Trophoblast cell (in vitro differentiated cells and primary cell): ENCODE data around the gene C2orf74.
"Not testable (repeated sequence)": the region's sequence is repeated elsewhere in the genome, so short reads cannot be mapped to it uniquely, and the experiment has no call there.

Experiments used
- DNase-seq, 2 donors: peaks; one replicate each; pipeline ENCODE4 v3.0.0-alpha.2; 2016
- H2AFZ ChIP-seq: 2 replicates; pipeline ENCODE4 v1.6.1; 2013; ENCODE audit warnings: low read length, moderate library complexity, mild to moderate bottlenecking; ENCODE audit not compliant: insufficient read depth, poor library complexity
- H2AK5ac ChIP-seq: 2 replicates; pipeline ENCODE4 v1.6.1; 2013; ENCODE audit warnings: mild to moderate bottlenecking, low read length
- H2BK120ac ChIP-seq: 2 replicates; pipeline ENCODE4 v1.6.1; 2013; ENCODE audit warnings: low read length, mild to moderate bottlenecking, moderate library complexity; ENCODE audit not compliant: insufficient read depth, poor library complexity
- H2BK12ac ChIP-seq: 2 replicates; pipeline ENCODE4 v1.6.1; 2013; ENCODE audit warnings: mild to moderate bottlenecking, low read length, moderate library complexity
- H2BK5ac ChIP-seq: 2 replicates; pipeline ENCODE4 v1.6.1; 2013; ENCODE audit warnings: low read length, low read depth, moderate library complexity, mild to moderate bottlenecking; ENCODE audit not compliant: poor library complexity
- H3K14ac ChIP-seq: 2 replicates; pipeline ENCODE4 v1.6.1; 2013; ENCODE audit warnings: mild to moderate bottlenecking, low read length
- H3K18ac ChIP-seq: 2 replicates; pipeline ENCODE4 v1.6.1; 2013; ENCODE audit warnings: mild to moderate bottlenecking, low read length
- H3K23ac ChIP-seq: 2 replicates; pipeline ENCODE4 v1.6.1; 2013; ENCODE audit warnings: low read length
- H3K27ac ChIP-seq: 2 replicates; pipeline ENCODE4 v1.5.1; 2013; ENCODE audit warnings: low read depth, mild to moderate bottlenecking, inconsistent platforms, low read length, moderate library complexity
- H3K27me3 ChIP-seq: 2 replicates; pipeline ENCODE4 v1.6.1; 2013; ENCODE audit warnings: inconsistent platforms, mild to moderate bottlenecking, low read length, moderate library complexity; ENCODE audit not compliant: insufficient read depth
- H3K36me3 ChIP-seq, 2 experiments: 1 replicate in 1 of 2; 2 replicates in 1 of 2; pipeline ENCODE4 v1.6.1; 2013; ENCODE audit warnings: low read length in 2 of 2, mild to moderate bottlenecking in 2 of 2, moderate library complexity in 1 of 2; ENCODE audit not compliant: insufficient read depth in 2 of 2, control insufficient read depth in 1 of 2
- H3K4ac ChIP-seq: 2 replicates; pipeline ENCODE4 v1.6.1; 2013; ENCODE audit warnings: low read depth, mild to moderate bottlenecking, low read length, moderate library complexity
- H3K4me1 ChIP-seq, 2 experiments: 1 replicate in 1 of 2; 2 replicates in 1 of 2; pipeline ENCODE4 v1.6.1; 2013; ENCODE audit warnings: low read length in 2 of 2, mild to moderate bottlenecking in 2 of 2, moderate library complexity in 1 of 2; ENCODE audit not compliant: insufficient read depth in 2 of 2, control insufficient read depth in 1 of 2
- H3K4me2 ChIP-seq: 2 replicates; pipeline ENCODE4 v1.6.1; 2013; ENCODE audit warnings: inconsistent platforms, mild to moderate bottlenecking, low read length, moderate library complexity
- H3K4me3 ChIP-seq: 2 replicates; pipeline ENCODE4 v1.5.1; 2013; ENCODE audit warnings: mild to moderate bottlenecking, low read depth, low read length, inconsistent platforms
- H3K79me1 ChIP-seq: one replicate; pipeline ENCODE4 v1.6.1; 2013; ENCODE audit warnings: low read length
- H3K79me2 ChIP-seq: 2 replicates; pipeline ENCODE4 v1.6.1; 2013; ENCODE audit warnings: low read length, mild to moderate bottlenecking; ENCODE audit not compliant: control insufficient read depth, insufficient read depth, poor library complexity
- H3K9ac ChIP-seq: 2 replicates; pipeline ENCODE4 v1.6.1; 2013; ENCODE audit warnings: mild to moderate bottlenecking, low read length
- H3K9me3 ChIP-seq: 2 replicates; pipeline ENCODE4 v1.6.1; 2013; ENCODE audit warnings: low read depth, mild to moderate bottlenecking, control low read depth, inconsistent platforms, low read length; ENCODE audit not compliant: insufficient read depth
- H4K12ac ChIP-seq: 2 replicates; pipeline ENCODE4 v1.6.1; 2013; ENCODE audit warnings: low read depth, mild to moderate bottlenecking, low read length, moderate library complexity
- H4K8ac ChIP-seq: 2 replicates; pipeline ENCODE4 v1.6.1; 2013; ENCODE audit warnings: low read depth, mild to moderate bottlenecking, low read length, moderate library complexity
- H4K91ac ChIP-seq: one replicate; pipeline ENCODE4 v1.6.1; 2013; ENCODE audit warnings: low read depth, mild to moderate bottlenecking, low read length, moderate library complexity
- WGBS: extraction: QIAGEN DNeasy Blood & Tissue Kit; methylation state at CpG from one replicate; pipeline ENCODE4 v1.1.7; 2013; ENCODE audit warnings: missing lambda C conversion rate; ENCODE audit not compliant: insufficient read length, insufficient coverage; ENCODE audit errors: extremely low coverage; 5-methylcytosine and 5-hydroxymethylcytosine counted together

C2orf74 gene

GRCh38 chr2:61187085-61187484, 25.1 kb downstream of the C2orf74 start:
- no peaks in the 10 kb centered on the region for H3K79me2 ChIP-seq
- no peak overlapping the region for H3K27ac ChIP-seq
- H3K36me3 ChIP-seq = peaks cover 12 to 47% of the 10 kb centered on the region in 2 experiments
- no peak overlapping the region for H3K4ac ChIP-seq
- H3K9ac ChIP-seq = no peak overlapping the region
- no peaks in the 10 kb centered on the region for H3K4me1 ChIP-seq
- no peak overlapping the region for H2AFZ ChIP-seq
- H2BK120ac ChIP-seq = no peak overlapping the region
- H4K8ac ChIP-seq = no peak overlapping the region
- no peaks in the 10 kb centered on the region for H3K79me1 ChIP-seq
- H3K14ac ChIP-seq = no peak overlapping the region
- no peak overlapping the region for H2BK5ac ChIP-seq
- no CpG with 5 or more reads among the region's 4 CpGs for WGBS
- H3K18ac ChIP-seq = no peak overlapping the region
- DNase-seq = no peak
- H2AK5ac ChIP-seq = no peak overlapping the region
- no peak overlapping the region for H2BK12ac ChIP-seq
- H3K4me3 ChIP-seq = no peak overlapping the region
- H3K27me3 ChIP-seq = no peaks in the 10 kb centered on the region
- H3K9me3 ChIP-seq = no peaks in the 10 kb centered on the region
- no peak overlapping the region for H3K4me2 ChIP-seq
- no peak overlapping the region for H4K12ac ChIP-seq
- no peak overlapping the region for H4K91ac ChIP-seq
- H3K23ac ChIP-seq = no peak overlapping the region

GRCh38 chr2:61193670-61194561, 31.9 kb downstream of the C2orf74 start:
- H2AK5ac ChIP-seq = no peak overlapping the region

GRCh38 chr2:61194646-61195045, 32.7 kb downstream of the C2orf74 start:
- WGBS = no CpG with 5 or more reads among the region's 15 CpGs
- H3K79me1 ChIP-seq = not testable (repeated sequence)

More at GRCh38 chr2:61193670-61194561, 31.9 kb downstream of the C2orf74 start:
- no peak overlapping the region for H2AFZ ChIP-seq
- H3K27me3 ChIP-seq = no peaks in the 10 kb centered on the region
- no peak overlapping the region for H4K8ac ChIP-seq
- H4K91ac ChIP-seq = no peak overlapping the region
- no peak overlapping the region for H3K4me3 ChIP-seq
- H2BK12ac ChIP-seq = no peak overlapping the region
- no peak overlapping the region for H3K9ac ChIP-seq
- H4K12ac ChIP-seq = no peak overlapping the region
- H3K4ac ChIP-seq = no peak overlapping the region
- H3K36me3 ChIP-seq = peaks cover 13 to 16% of the 10 kb centered on the region in 2 experiments
- no peak overlapping the region for H3K18ac ChIP-seq
- H3K23ac ChIP-seq = no peak overlapping the region
- H2BK5ac ChIP-seq = no peak overlapping the region
- no peak overlapping the region for H3K14ac ChIP-seq
- peak; percentile 82 to 85 for DNase-seq
- H3K9me3 ChIP-seq = no peaks in the 10 kb centered on the region
- no peaks in the 10 kb centered on the region for H3K79me1 ChIP-seq
- no peak overlapping the region for H3K27ac ChIP-seq
- no peaks in the 10 kb centered on the region for H3K4me1 ChIP-seq
- no CpG with 5 or more reads among the region's 4 CpGs for WGBS
- H2BK120ac ChIP-seq = no peak overlapping the region
- H3K79me2 ChIP-seq = no peaks in the 10 kb centered on the region
- H3K4me2 ChIP-seq = no peak overlapping the region

GRCh38 chr2:61196671-61197070, 34.7 kb downstream of the C2orf74 start:
- Histone ChIP-seq H4K91ac (no peak overlapping the region), H4K12ac (peak overlapping the region; percentile 36), H3K4me1 (no peaks in the 10 kb centered on the region), H2BK120ac (no peak overlapping the region), H3K4me2 (no peak overlapping the region), H2AFZ (no peak overlapping the region), H2BK5ac (no peak overlapping the region), H3K36me3 (peaks cover 10 to 12% of the 10 kb centered on the region in 2 experiments), H3K27me3 (no peaks in the 10 kb centered on the region), H4K8ac (no peak overlapping the region), H3K18ac (no peak overlapping the region), H3K79me1 (no peaks in the 10 kb centered on the region), H3K9me3 (no peaks in the 10 kb centered on the region), H3K14ac (no peak overlapping the region), H3K27ac (no peak overlapping the region), H3K4me3 (no peak overlapping the region), H3K9ac (no peak overlapping the region), H3K4ac (no peak overlapping the region), H3K79me2 (no peaks in the 10 kb centered on the region), H2BK12ac (no peak overlapping the region), H2AK5ac (no peak overlapping the region), H3K23ac (no peak overlapping the region)
- DNase-seq = peak in 1 of 2 donors; percentile 40
- no CpG with 5 or more reads among the region's 7 CpGs for WGBS

More at GRCh38 chr2:61194646-61195045, 32.7 kb downstream of the C2orf74 start:
- not testable (repeated sequence) for H3K79me2 ChIP-seq, H4K12ac ChIP-seq, H3K27me3 ChIP-seq, H4K91ac ChIP-seq, H3K4me1 ChIP-seq, H3K18ac ChIP-seq, H3K9me3 ChIP-seq, H2BK12ac ChIP-seq, H3K23ac ChIP-seq, H2AFZ ChIP-seq, H3K4me3 ChIP-seq, H3K4me2 ChIP-seq, H3K4ac ChIP-seq, H3K27ac ChIP-seq, H2AK5ac ChIP-seq, H3K14ac ChIP-seq, H3K9ac ChIP-seq, H2BK120ac ChIP-seq, H4K8ac ChIP-seq, H2BK5ac ChIP-seq
- peaks cover 10 to 13% of the 10 kb centered on the region in 2 experiments for H3K36me3 ChIP-seq
- peak; percentile 52 to 63 for DNase-seq
